GM23338 (cell line): ENCODE data around the gene PNPO. TPM values are rescaled to one million over a fixed set of nuclear protein-coding genes. Genes with fewer than 3 reads are reported as not detected.

ENCODE experiments used
- ATAC-seq: fragments of 200-7000 bp; cut with Tn5 transposase; 3 replicates; pipeline ENCODE4 v1.9.1; 2020
- DNase-seq: peaks from one replicate; pipeline ENCODE4 v3.0.0-alpha.2; 2015; ENCODE audit warnings: low spot score
- H2AFZ ChIP-seq: fragments of 200-600 bp; sonication (generic); 2 replicates; pipeline ENCODE4 v1.8.0; 2016; ENCODE audit warnings: antibody characterized with exemption, mild to moderate bottlenecking, moderate library complexity
- H3F3A ChIP-seq: fragments of 200-600 bp; sonication (generic); replicated peaks from 2 replicates; pipeline ENCODE4 v1.8.0; 2017; ENCODE audit warnings: antibody characterized with exemption, mixed run types, low read depth
- H3K27ac ChIP-seq: fragments of 200-600 bp; sonication (generic); 2 replicates; pipeline ENCODE4 v1.6.1; 2016; ENCODE audit warnings: low read depth
- H3K27me3 ChIP-seq: fragments of 200-600 bp; sonication (generic); 2 replicates; pipeline ENCODE4 v1.8.0; 2016; ENCODE audit warnings: mild to moderate bottlenecking, mixed run types, moderate library complexity; ENCODE audit not compliant: insufficient read depth
- H3K36me3 ChIP-seq: fragments of 200-600 bp; sonication (generic); 2 replicates; pipeline ENCODE4 v1.8.0; 2016; ENCODE audit warnings: mild to moderate bottlenecking; ENCODE audit not compliant: insufficient read depth
- H3K4me1 ChIP-seq: fragments of 200-600 bp; sonication (generic); 2 replicates; pipeline ENCODE4 v1.8.0; 2016; ENCODE audit warnings: mild to moderate bottlenecking, moderate library complexity; ENCODE audit not compliant: insufficient read depth
- H3K4me2 ChIP-seq: fragments of 200-600 bp; sonication (generic); 2 replicates; pipeline ENCODE4 v1.7.1; 2017; ENCODE audit warnings: mixed run types
- H3K4me3 ChIP-seq: fragments of 200-600 bp; sonication (generic); 2 replicates; pipeline ENCODE4 v1.6.1; 2016; ENCODE audit warnings: mixed run types
- H3K79me2 ChIP-seq: fragments of 200-600 bp; sonication (generic); replicated peaks from 2 replicates; pipeline ENCODE4 v1.8.0; 2017; ENCODE audit warnings: mild to moderate bottlenecking; ENCODE audit not compliant: insufficient read depth
- H3K9me2 ChIP-seq: fragments of 200-600 bp; sonication (generic); 2 replicates; pipeline ENCODE4 v1.8.0; 2017; ENCODE audit not compliant: insufficient read depth
- H4K20me1 ChIP-seq: fragments of 200-600 bp; sonication (generic); replicated peaks from 2 replicates; pipeline ENCODE4 v1.8.0; 2017; ENCODE audit warnings: mild to moderate bottlenecking; ENCODE audit not compliant: insufficient read depth
- H3K27ac Mint-ChIP-seq: 2 replicates; pipeline ENCODE4 v1.8.0; 2020; ENCODE audit warnings: inconsistent platforms, mild to moderate bottlenecking, moderate library complexity, mixed read lengths
- H3K27me3 Mint-ChIP-seq: 3 replicates; pipeline ENCODE4 v1.8.0; 2022; ENCODE audit warnings: low read depth, mild to moderate bottlenecking, moderate library complexity, mixed read lengths, inconsistent platforms; ENCODE audit not compliant: insufficient read depth, poor library complexity
- H3K36me3 Mint-ChIP-seq: 3 replicates; pipeline ENCODE4 v1.8.0; 2021; ENCODE audit warnings: low read depth, mild to moderate bottlenecking, inconsistent platforms, moderate library complexity, mixed read lengths
- H3K4me1 Mint-ChIP-seq: 3 replicates; pipeline ENCODE4 v1.8.0; 2020; ENCODE audit warnings: mild to moderate bottlenecking, inconsistent platforms, mixed read lengths
- H3K4me3 Mint-ChIP-seq: 3 replicates; pipeline ENCODE4 v1.8.0; 2021; ENCODE audit warnings: moderate library complexity, mild to moderate bottlenecking, inconsistent platforms, mixed read lengths
- H3K9me3 Mint-ChIP-seq: 3 replicates; pipeline ENCODE4 v1.8.0; 2020; ENCODE audit warnings: moderate library complexity, mild to moderate bottlenecking, inconsistent platforms, mixed read lengths
- CREB1 ChIP-seq: fragments of 250-450 bp; sonication (Bioruptor Pico); IDR thresholded peaks from 2 replicates; pipeline ENCODE4 v1.5.0; 2020; ENCODE audit warnings: low read depth, mild to moderate bottlenecking, moderate library complexity
- CTCF ChIP-seq, 2 experiments: fragments of 200-600 bp in 1 of 2; sonication (generic) in 1 of 2; conservative IDR thresholded peaks; 2 replicates each; pipeline versions ENCODE4 v1.5.1 to v1.6.1; 2016 to 2017; ENCODE audit warnings: antibody characterized with exemption in 2 of 2, low read depth in 2 of 2, mild to moderate bottlenecking in 2 of 2, moderate library complexity in 1 of 2
- JUNB ChIP-seq: IDR thresholded peaks from one replicate; pipeline ENCODE4 v1.6.1; 2016; ENCODE audit warnings: antibody characterized with exemption; ENCODE audit not compliant: unreplicated experiment
- ZNF114 ChIP-seq: fragments of 250-450 bp; sonication (Bioruptor Pico); IDR thresholded peaks from 2 replicates; pipeline ENCODE4 v1.5.0; 2020; ENCODE audit warnings: mild to moderate bottlenecking, moderate library complexity
- ZNF331 ChIP-seq: fragments of 250-450 bp; sonication (Bioruptor Pico); IDR thresholded peaks from 2 replicates; pipeline ENCODE4 v1.5.0; 2020; ENCODE audit warnings: low read depth, mild to moderate bottlenecking, moderate library complexity
- ZNF462 ChIP-seq: fragments of 250-450 bp; sonication (Bioruptor Pico); IDR thresholded peaks from 2 replicates; pipeline ENCODE4 v1.5.0; 2020; ENCODE audit warnings: mild to moderate bottlenecking, moderate library complexity
- polyA plus RNA-seq: library from polyadenylated mRNA; unstranded; fragments of >200 nt; fragmentation: Nextera tagmentation; extraction: Ambion mirVana; gene quantifications from 2 replicates; pipeline ENCODE4 v1.2.1, GENCODE V29; 2016
- total RNA-seq: library from RNA; depleted of rRNA; stranded (reverse); fragments of >200 nt; shearing (Covaris generic); gene quantifications from 2 replicates; pipeline ENCODE4 v1.2.3, GENCODE V29; 2014

PNPO gene
- total and polyA plus RNA-seq, 2 experiments from 2014 or later: 5.0 to 12.7 TPM

DNA sequence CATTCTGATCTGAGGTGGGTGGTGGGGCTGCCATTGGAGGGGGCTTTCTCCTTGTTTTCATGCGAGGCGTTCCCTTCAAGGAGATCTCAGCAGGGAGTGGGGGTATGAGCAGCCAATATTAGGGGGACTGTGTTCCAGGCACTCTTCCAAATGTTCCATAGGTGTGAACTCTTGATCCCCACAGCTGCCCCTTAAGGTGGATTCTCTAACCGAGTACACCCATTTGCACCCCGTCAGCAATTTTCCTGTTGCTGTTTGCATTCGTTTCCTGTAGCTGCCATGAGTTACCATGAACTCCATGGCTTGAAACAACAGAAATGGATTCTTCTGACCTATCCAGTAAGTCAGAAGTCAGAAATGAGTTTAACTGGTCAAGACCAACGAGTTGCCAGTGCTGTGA lies 20.0 kb downstream of the PNPO start:
- Mint-ChIP-seq H3K36me3 (no peaks in the 10 kb centered on the region), H3K4me1 (peaks cover 35% of the 10 kb centered on the region), H3K27me3 (peaks cover 8% of the 10 kb centered on the region), H3K9me3 (peaks cover 2% of the 10 kb centered on the region; the same call in 1 of the 3 replicates), H3K4me3 (no peak overlapping the region), H3K27ac (no peak overlapping the region)
- DNase-seq: no peak
- H3K4me2 ChIP-seq: no peak overlapping the region
- H3K4me3 ChIP-seq: no peak overlapping the region
- H3K79me2 ChIP-seq: no peaks in the 10 kb centered on the region
- H3K9me2 ChIP-seq: no peaks in the 10 kb centered on the region
- no peaks in the 10 kb centered on the region for H3K27me3 ChIP-seq
- H2AFZ ChIP-seq: no peak overlapping the region
- no peaks in the 10 kb centered on the region for H3F3A ChIP-seq
- H3K36me3 ChIP-seq: no peaks in the 10 kb centered on the region
- no peaks in the 10 kb centered on the region for H4K20me1 ChIP-seq
- H3K4me1 ChIP-seq: peaks cover 20% of the 10 kb centered on the region
- H3K27ac ChIP-seq: no peak overlapping the region
- ATAC-seq: no peak
- TF ChIP-seq ZNF114 (CRISPR knock-in tag) (no peak), CTCF (conservative IDR thresholded peaks at IDR 0.05; ENCODE audit: low read depth in 2 of 2) (no peak), ZNF462 (CRISPR knock-in tag) (no peak), ZNF331 (CRISPR knock-in tag) (no peak), CREB1 (no peak), JUNB (no peak)
